Body of pancreas (tissue), 4 donors: Measurements from ENCODE around the gene CD79A.

Experiments used
- CTCF ChIP-seq, 7 experiments: fragments of 450-650 bp in 4 of 7; fragments of 200-600 bp in 3 of 7; sonication (generic) in 3 of 7; IDR thresholded peaks; one replicate each; pipeline ENCODE4 v1.5.1; 2016 to 2019; ENCODE audit warnings: antibody characterized with exemption in 7 of 7
- POLR2A ChIP-seq, 3 donors: fragments of 450-650 bp; IDR thresholded peaks; one replicate each; pipeline ENCODE4 v1.6.1; 2016; ENCODE audit warnings: antibody characterized with exemption in 3 of 3, mild to moderate bottlenecking in 2 of 3

GRCh38 chr19:41920882-41921576, 44.0 kb downstream of the CD79A start:
- TF ChIP-seq CTCF (IDR thresholded peaks at IDR 0.05) = no peak
- TF ChIP-seq POLR2A (IDR thresholded peaks at IDR 0.05) = no peak
